NCI-H187 treated with DMSO at 0.1 percent for 48 hours (cell line): ENCODE measurements around the gene FGGY.
"Not testable (repeated sequence)": the region's sequence is repeated elsewhere in the genome, so short reads cannot be mapped to it uniquely, and the experiment has no call there.

Source experiments
- DNase-seq: peaks from one replicate; lab custom pipeline; 2025; lab: John Stamatoyannopoulos, UW

Gene FGGY

DNA sequence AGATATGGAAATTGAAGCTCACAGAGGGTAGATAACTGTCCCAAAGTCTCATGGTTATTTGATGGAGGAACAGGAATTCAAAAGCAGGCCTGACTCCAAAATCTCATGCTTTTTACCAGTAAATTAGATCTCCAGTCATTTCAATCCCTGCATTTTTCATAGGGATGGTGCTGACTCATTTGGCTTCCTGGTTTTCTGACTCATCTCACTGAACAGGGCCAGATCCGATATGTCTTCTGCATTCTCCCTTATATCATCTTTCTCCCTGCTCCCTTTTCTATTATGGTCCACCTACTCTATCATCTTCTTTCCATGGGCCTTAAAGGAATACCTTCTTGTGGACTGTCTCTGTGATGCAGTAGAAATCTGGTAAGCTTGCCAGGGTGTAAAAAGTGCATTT lies 187.2 kb downstream of the FGGY start:
- no peak for DNase-seq

DNA sequence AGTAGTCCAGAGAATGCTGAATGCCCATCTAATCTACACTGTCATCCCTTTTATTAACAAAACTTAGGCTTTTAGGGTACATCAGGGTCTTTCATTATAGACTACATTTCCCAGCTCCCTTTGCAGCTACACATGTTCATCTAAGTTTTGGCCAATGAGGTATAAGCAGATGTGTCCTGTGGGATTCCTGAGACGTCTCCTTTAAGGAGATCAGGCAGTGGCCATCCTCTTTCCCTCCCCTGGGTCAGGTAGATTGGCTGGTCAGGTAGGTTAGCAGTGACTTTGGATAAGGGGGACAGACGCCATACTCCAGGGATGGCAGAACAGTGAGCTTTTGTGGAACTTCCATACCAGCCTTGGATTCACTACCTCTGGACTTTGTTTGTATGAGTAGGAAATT lies 188.3 kb downstream of the FGGY start:
- DNase-seq, result no peak

DNA sequence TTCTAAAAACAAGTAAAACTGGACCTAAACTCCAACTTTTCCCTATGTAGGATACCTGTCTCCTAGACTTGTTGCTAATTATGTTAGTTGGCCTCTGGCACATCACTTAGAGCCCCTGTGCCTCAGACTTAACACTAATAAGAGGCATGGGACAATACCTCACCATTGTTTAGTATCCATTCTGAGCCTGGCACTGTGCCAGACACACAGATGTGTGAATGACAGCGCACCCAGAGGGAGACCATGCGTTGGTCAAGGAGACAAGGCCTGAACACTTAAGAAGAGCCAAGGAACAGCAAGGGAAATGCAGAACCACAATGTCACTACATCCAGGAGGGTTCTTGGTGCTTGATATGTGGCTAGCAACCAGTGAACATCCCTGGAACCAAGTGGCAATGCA lies 189.1 kb downstream of the FGGY start:
- DNase-seq, result no peak

GRCh38 chr1:59486615-59487014 lies 189.7 kb downstream of the FGGY start:
- DNase-seq, result no peak

GRCh38 chr1:59487335-59488031 lies 190.6 kb downstream of the FGGY start:
- no peak for DNase-seq

- DNase-seq, result no peak
Measured at GRCh38 chr1:59492500-59492899, 195.6 kb downstream of the FGGY start.

- no peak for DNase-seq
Measured at GRCh38 chr1:59494145-59494833, 197.4 kb downstream of the FGGY start.

DNA sequence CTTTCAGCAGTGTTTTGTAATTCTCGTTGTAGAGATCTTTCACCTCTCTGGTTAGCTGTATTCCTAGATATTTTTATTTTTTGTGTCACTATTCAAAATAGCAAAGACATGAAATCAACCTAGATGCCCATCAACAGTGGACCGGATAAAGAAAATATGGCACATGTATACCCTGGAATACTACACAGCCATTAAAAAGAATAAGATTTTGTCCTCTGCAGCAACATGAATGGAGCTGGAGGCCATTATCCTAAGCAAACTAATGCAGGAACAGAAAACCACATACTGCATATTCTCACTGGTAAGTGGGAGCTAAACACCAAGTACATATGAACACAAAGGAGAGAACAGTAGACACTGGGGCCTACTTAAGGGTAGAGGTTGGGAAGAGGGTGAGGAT lies 199.3 kb downstream of the FGGY start:
- not testable (repeated sequence) for DNase-seq

GRCh38 chr1:59497616-59498015 lies 200.7 kb downstream of the FGGY start:
- no peak for DNase-seq

DNA sequence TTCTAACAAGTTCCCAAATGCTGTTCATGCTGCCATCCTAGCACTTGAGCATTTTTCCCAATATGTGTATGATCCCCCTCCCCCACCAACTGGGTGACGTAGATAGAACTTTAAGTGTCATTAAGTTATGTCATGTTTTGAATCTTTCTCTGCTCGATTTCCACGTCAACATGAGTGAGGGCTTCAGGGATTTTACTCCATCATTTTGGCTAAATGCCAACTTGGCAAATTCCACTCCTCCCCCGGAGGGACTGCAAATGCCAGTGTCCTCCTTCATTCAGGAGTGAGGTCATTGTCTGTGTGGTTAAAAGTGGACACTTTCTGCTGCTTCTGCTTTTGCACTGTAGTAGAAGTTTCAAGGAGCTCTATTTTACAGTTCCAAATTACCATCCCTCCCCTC lies 201.7 kb downstream of the FGGY start:
- DNase-seq, result no peak

DNA sequence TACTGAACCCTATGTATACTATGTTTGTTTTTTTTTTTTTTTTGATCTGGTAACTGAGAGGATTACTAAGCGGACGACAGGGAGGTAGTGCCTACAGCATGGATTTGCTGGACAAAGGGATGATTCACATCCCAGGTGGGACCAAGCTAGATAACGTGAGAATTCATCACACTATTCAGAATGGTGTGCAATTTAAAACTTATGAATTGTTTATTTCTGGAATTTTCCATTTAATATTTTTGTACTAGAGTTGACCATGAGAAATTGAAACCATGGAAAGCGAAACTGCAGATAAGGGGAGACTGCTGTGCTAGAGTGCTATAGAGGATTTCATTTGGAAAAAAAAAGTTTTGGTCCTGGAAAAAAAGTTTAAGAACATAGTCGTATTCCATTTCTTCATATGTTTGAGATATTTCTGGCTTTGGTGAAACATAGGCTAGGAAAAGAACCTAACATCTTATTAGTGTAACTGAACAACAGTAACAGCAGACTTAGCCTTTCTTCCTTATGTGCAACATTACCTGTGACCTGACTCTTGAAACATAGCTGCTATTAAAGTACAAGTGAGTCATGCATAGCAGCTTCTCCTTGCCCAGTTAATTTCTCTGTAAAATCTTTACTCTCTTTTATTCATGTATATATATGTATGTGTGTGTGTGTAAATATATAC lies 202.5 kb downstream of the FGGY start:
- no peak for DNase-seq

DNA sequence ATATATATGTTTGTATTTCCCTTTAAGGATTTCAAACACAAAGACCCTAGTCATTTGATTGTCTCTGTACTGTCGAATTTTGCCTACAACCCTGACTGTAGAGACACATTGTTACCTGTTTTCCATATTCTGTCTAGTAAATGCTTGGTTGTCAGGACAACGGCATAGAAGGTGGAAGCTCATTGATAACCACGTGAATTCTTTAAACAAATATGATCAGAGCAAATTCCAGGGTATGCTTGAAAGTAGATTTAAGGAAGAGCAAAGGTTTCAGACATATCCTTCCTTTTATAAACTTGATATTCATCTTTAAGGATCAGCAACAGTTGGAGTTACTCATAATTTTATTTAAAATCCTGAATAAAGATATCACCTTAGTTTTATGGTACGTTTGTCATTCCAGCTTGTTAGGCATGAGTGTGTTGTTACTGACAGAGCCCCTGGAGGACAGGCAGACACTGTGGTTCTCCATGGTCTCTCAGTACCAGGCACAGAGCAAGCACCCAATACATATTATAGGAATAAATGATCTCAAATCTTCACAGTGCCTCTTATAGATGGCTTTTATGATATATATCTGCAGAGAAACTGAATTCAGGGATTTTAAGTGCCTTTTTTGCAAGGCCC lies 203.2 kb downstream of the FGGY start:
- no peak for DNase-seq

- DNase-seq, result no peak
Measured at GRCh38 chr1:59500950-59501742, 204.3 kb downstream of the FGGY start.

- no peak for DNase-seq
Measured at GRCh38 chr1:59502009-59502691, 205.3 kb downstream of the FGGY start.

GRCh38 chr1:59504276-59504675 lies 207.4 kb downstream of the FGGY start:
- no peak for DNase-seq

- DNase-seq, result peak; percentile 80
Measured at GRCh38 chr1:59505596-59506028, 208.7 kb downstream of the FGGY start.

GRCh38 chr1:59506952-59507351 lies 210.1 kb downstream of the FGGY start:
- no peak for DNase-seq

DNA sequence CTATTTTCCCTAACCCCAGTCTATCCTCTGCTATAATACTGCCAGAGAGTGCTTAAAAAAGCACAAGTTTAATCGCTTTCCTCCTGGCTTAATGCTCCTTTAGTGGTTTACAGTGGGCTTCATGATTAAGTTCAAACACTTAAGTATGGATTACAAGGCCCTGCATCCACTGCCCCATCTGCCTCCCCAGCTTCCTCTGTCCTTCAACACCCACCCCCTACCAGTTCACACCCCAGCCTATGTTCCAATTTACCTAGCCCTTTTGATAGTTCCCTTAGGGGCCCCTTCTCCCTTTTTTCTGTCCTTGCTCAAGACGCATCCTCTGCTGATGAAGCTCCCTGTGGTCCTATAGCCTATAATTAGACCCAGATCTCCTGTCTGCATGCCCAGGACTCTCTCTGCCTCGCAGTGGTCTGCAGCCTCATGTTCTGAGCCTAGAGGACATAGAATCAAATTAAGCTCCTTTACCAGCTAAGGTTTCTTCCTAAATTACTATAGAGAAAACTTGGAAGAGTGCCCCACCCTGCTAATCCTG lies 212.5 kb downstream of the FGGY start:
- DNase-seq, result no peak

DNA sequence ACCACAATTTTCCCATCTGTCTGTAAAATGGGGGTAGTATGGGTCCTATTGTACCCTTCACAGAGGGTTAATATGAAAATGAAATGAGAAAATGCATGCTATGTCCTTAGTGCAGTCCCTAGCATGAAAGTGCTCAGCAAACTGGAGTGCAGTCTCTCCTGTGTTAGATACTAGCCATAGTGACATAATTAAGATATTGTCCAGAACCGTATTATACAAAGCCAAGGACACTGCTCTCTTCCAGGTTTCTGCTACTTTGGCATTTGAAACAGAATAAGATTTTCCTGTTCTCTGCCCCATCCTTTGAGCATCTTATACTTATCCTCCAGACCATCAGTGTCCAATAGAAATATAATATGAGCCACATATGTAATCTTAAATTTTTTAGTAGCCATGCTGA lies 213.4 kb downstream of the FGGY start:
- no peak for DNase-seq

DNA sequence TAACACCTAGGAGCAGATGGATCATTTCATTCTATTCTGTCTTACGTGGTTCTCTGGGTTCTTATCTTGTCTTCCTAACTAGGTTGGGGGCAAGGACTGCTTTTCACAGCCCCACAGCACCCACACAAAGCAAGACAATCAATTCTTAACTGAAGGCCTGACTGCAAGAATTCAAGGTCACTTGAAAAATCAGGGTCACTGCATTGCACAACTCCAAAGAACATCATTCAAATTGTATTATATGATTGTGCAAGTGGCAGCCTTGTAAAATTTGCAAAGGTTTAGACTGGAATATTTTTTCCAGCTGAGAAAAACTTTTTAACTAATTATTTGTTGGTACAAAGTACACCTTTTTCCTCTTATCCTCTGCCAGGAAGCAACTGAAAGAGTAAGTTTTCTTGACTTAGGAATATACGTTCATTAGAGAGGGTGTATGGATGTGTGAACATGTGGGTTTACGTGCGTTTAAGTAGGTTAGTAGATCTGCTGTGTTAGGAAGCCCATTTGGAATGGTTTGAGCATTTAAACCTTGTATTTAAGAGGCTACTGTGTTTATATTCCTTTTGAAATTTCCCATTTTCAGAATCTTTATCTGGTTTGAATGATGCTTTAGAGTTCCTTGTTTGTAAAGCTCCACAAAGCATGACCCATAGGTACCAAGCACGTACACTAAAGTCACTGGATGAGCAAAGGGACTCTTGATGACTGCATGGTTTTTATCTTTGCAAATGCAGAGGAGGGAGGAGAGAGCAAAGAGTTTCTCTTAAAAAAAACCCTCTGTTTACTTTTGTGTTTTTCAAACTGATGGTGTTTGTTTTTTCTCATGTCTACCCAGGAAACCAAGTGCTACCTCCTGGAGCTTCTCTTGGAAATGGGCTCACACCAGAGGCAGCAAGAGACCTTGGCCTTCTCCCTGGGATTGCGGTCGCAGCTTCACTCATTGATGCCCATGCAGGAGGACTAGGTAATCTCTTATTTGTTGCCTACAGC lies 214.9 kb downstream of the FGGY start:
- DNase-seq, result no peak
